HepG2 (cell line): Measurements from ENCODE around the gene DPYD. TPM values are rescaled to one million over a fixed set of nuclear protein-coding genes. Genes with fewer than 3 reads are reported as not detected.

Experiments used
- ATAC-seq: fragments of 200-7000 bp; cut with Tn5 transposase; 3 replicates; pipeline ENCODE4 v1.9.1; 2020; ENCODE audit warnings: mild to moderate bottlenecking, moderate library complexity
- BruUV-seq: library from RNA; stranded (reverse); fragments of 400-500 nt; replicated peaks from 2 replicates; lab custom pipeline; 2021; lab: Mats Ljungman, UMichigan
- CTCF ChIA-PET: fragments of 300-600 bp; formaldehyde crosslinking; extraction: SDS; loops from one replicate; lab custom pipeline; 2021; ENCODE audit warnings: low total read pairs, inconsistent platforms, low intra/inter-chr PET ratio; lab: Yijun Ruan, JAX
- POLR2A ChIA-PET: fragments of 350-600 bp; sonication (Branson Sonifier 250); formaldehyde crosslinking; loops from one replicate; lab custom pipeline; 2020; ENCODE audit warnings: antibody characterized with exemption, inconsistent platforms; lab: Yijun Ruan, JAX
- DNase-seq: peaks from one replicate; pipeline ENCODE4 v3.0.0-alpha.2; 2015; ENCODE audit warnings: low spot score
- FAIRE-seq: peaks from 3 replicates; lab custom pipeline; 2011; peaks lifted over from hg19 to GRCh38; lab: Jason Lieb, UNC
- H2AFZ ChIP-seq: one replicate; pipeline ENCODE4 v1.6.1; 2011; ENCODE audit warnings: low read length, inconsistent platforms
- H3K27ac ChIP-seq: fragments of 300-600 bp; 3 replicates; pipeline ENCODE4 v1.8.0; 2011; ENCODE audit warnings: mixed run types, mild to moderate bottlenecking, mixed read lengths, low read length, inconsistent platforms; ENCODE audit not compliant: insufficient read depth; ENCODE audit errors: extremely low read length
- H3K27me3 ChIP-seq, 2 experiments: fragments of 200-600 bp in 1 of 2; 2 replicates in 1 of 2; 3 replicates in 1 of 2; pipeline versions ENCODE4 v1.6.0 to v1.8.0; 2011; ENCODE audit warnings: low read length in 2 of 2, mild to moderate bottlenecking in 2 of 2, moderate library complexity in 2 of 2, inconsistent platforms in 1 of 2; ENCODE audit not compliant: insufficient read depth in 2 of 2, control insufficient read depth in 1 of 2
- H3K36me3 ChIP-seq, 2 experiments: fragments of 200-600 bp in 1 of 2; replicated peaks in 1 of 2; 2 replicates in 1 of 2; 3 replicates in 1 of 2; pipeline versions ENCODE4 v1.5.1 to v1.8.0; 2011; ENCODE audit warnings: low read length in 2 of 2, inconsistent platforms in 1 of 2; ENCODE audit not compliant: insufficient read depth in 2 of 2, control insufficient read depth in 1 of 2
- H3K4me1 ChIP-seq: 2 replicates; pipeline ENCODE4 v1.5.1; 2012; ENCODE audit warnings: low read length, inconsistent platforms; ENCODE audit not compliant: insufficient read depth
- H3K4me2 ChIP-seq: 2 replicates; pipeline ENCODE4 v1.6.0; 2011; ENCODE audit warnings: low read depth, low read length, inconsistent platforms
- H3K4me3 ChIP-seq, 3 experiments: fragments of 200-600 bp in 1 of 3; sonication (generic), shearing (Covaris generic) in 1 of 3; replicated peaks in 1 of 3; 2 replicates each; pipeline ENCODE4 v1.5.1; 2011 to 2016; ENCODE audit warnings: low read length in 3 of 3, inconsistent platforms in 2 of 3, low read depth in 2 of 3, mild to moderate bottlenecking in 2 of 3, control low read depth in 1 of 3, mixed read lengths in 1 of 3; ENCODE audit not compliant: insufficient read depth in 1 of 3
- H3K79me2 ChIP-seq: one replicate; pipeline ENCODE4 v1.6.1; 2011; ENCODE audit warnings: low read length, inconsistent platforms; ENCODE audit not compliant: insufficient read depth
- H3K9ac ChIP-seq: 2 replicates; pipeline ENCODE4 v1.6.0; 2011; ENCODE audit warnings: mild to moderate bottlenecking, low read depth, low read length, inconsistent platforms; ENCODE audit not compliant: insufficient read depth
- H3K9me3 ChIP-seq: 2 replicates; pipeline ENCODE4 v1.5.1; 2012; ENCODE audit warnings: mild to moderate bottlenecking, low read length
- H4K20me1 ChIP-seq: 2 replicates; pipeline ENCODE4 v1.6.0; 2011; ENCODE audit warnings: inconsistent platforms, mild to moderate bottlenecking, low read length, moderate library complexity; ENCODE audit not compliant: insufficient read depth
- BHLHE40 ChIP-seq: IDR thresholded peaks from 2 replicates; pipeline ENCODE4 v1.6.1; 2011; ENCODE audit warnings: low read length, improper control_type of control experiment
- HDAC6 ChIP-seq: fragments of 200-600 bp; sonication (generic); IDR thresholded peaks from 2 replicates; pipeline ENCODE4 v1.7.0; 2017; ENCODE audit warnings: mild to moderate bottlenecking, antibody characterized with exemption, low read length, low read depth
- LRRFIP1 ChIP-seq: sonication (generic); formaldehyde crosslinking; conservative IDR thresholded peaks from 2 replicates; pipeline ENCODE4 v1.4.0; 2020; ENCODE audit warnings: missing genetic modification reagents
- NR2F1 ChIP-seq, 2 experiments: fragments of 450-650 bp in 1 of 2; formaldehyde crosslinking in 1 of 2; IDR thresholded peaks; 2 replicates each; pipeline versions ENCODE4 v1.5.0 to v1.6.1; 2016 to 2020; ENCODE audit warnings: mild to moderate bottlenecking in 1 of 2, missing compliant biosample characterization in 1 of 2, missing genetic modification reagents in 1 of 2, moderate library complexity in 1 of 2
- PAX8 ChIP-seq: sonication (generic); formaldehyde crosslinking; IDR thresholded peaks from 2 replicates; pipeline ENCODE4 v1.8.0; 2022; ENCODE audit warnings: mild to moderate bottlenecking, missing genetic modification reagents, borderline replicate concordance
- RBAK ChIP-seq: sonication (generic); formaldehyde crosslinking; IDR thresholded peaks from 2 replicates; pipeline ENCODE4 v1.5.1; 2020; ENCODE audit warnings: mild to moderate bottlenecking, missing genetic modification reagents
- SMYD3 ChIP-seq: sonication (generic); formaldehyde crosslinking; IDR thresholded peaks from 2 replicates; pipeline ENCODE4 v1.8.1; 2023; ENCODE audit warnings: mild to moderate bottlenecking, missing genetic modification reagents
- SOX6 ChIP-seq, 2 experiments: fragments of 450-650 bp in 1 of 2; sonication (generic) in 1 of 2; formaldehyde crosslinking in 1 of 2; IDR thresholded peaks; 2 replicates each; pipeline versions ENCODE4 v1.4.0 to v1.6.1; 2017 to 2020; ENCODE audit warnings: antibody characterized with exemption in 1 of 2, mild to moderate bottlenecking in 1 of 2, missing genetic modification reagents in 1 of 2
- ZNF281 ChIP-seq: sonication (generic); formaldehyde crosslinking; IDR thresholded peaks from 2 replicates; pipeline ENCODE4 v1.4.0; 2020; ENCODE audit warnings: missing genetic modification reagents, borderline replicate concordance
- ZNF652 ChIP-seq: IDR thresholded peaks from 2 replicates; pipeline ENCODE4 v1.6.1; 2016; ENCODE audit warnings: low read depth, borderline replicate concordance
- ZSCAN25 ChIP-seq: sonication (generic); formaldehyde crosslinking; IDR thresholded peaks from 2 replicates; pipeline ENCODE4 v1.8.0; 2022; ENCODE audit warnings: mild to moderate bottlenecking, missing genetic modification reagents
- WGBS: methylation state at CpG from one replicate; pipeline ENCODE4 v1.1.6; 2017; ENCODE audit warnings: low lambda C conversion rate; 5-methylcytosine and 5-hydroxymethylcytosine counted together
- in situ Hi-C: cut with HindIII; loops from 2 replicates; pipeline ENCODE4 v1.10.0; 2017; ENCODE audit warnings: low pct_unique_long_range_greater_than_20kb; ENCODE audit not compliant: extremely low pct_ligation_motif_present
- intact Hi-C: fragments of 100-400 bp; cut with micrococcal nuclease; formaldehyde crosslinking; loops from one replicate; pipeline ENCODE4 v1.10.0; 2022; ENCODE audit not compliant: unreplicated experiment
- polyA plus RNA-seq, 8 experiments: library from polyadenylated mRNA; depleted of rRNA in 3 of 8; stranded (reverse) in 7 of 8; unstranded in 1 of 8; fragments of >200 nt; fragmentation: Illumina TruSeq in 4 of 8; extraction: Trizol in 4 of 8; gene quantifications; 2 replicates each; pipeline versions ENCODE4 v1.2.1 to v1.2.3, GENCODE V29; 2011 to 2016; ENCODE audit warnings: low read depth in 4 of 8, missing spikeins in 1 of 8, mixed read lengths in 1 of 8; ENCODE audit not compliant: insufficient read depth in 1 of 8
- total RNA-seq, 5 experiments: library from RNA; depleted of rRNA; stranded (reverse); fragments of >200 nt; fragmentation: Illumina TruSeq; extraction: Trizol; gene quantifications; 2 replicates each; pipeline ENCODE4 v1.2.3, GENCODE V29; 2016; ENCODE audit warnings: low read depth in 1 of 5
- TF ChIP-seq, protein P1 (sequence below): IDR thresholded peaks from 2 replicates; pipeline ENCODE4 v1.6.1; 2016; ENCODE audit warnings: mild to moderate bottlenecking, missing biosample characterization, missing genetic modification reagents
- TF ChIP-seq, protein P2 (sequence below): sonication (generic); formaldehyde crosslinking; IDR thresholded peaks from 2 replicates; pipeline ENCODE4 v1.8.1; 2023; ENCODE audit warnings: mild to moderate bottlenecking, inconsistent platforms, moderate library complexity, missing genetic modification reagents, borderline replicate concordance
- TF ChIP-seq, protein P3 (sequence below): sonication (generic); formaldehyde crosslinking; IDR thresholded peaks from 2 replicates; pipeline ENCODE4 v1.8.1; 2023; ENCODE audit warnings: mild to moderate bottlenecking, missing genetic modification reagents

DPYD gene
- total and polyA plus RNA-seq, 2 of the 13 experiments (the other 11 are each of a cell fraction or from before 2014, with no cell fraction given): 1.3 to 3.4 TPM

DNA sequence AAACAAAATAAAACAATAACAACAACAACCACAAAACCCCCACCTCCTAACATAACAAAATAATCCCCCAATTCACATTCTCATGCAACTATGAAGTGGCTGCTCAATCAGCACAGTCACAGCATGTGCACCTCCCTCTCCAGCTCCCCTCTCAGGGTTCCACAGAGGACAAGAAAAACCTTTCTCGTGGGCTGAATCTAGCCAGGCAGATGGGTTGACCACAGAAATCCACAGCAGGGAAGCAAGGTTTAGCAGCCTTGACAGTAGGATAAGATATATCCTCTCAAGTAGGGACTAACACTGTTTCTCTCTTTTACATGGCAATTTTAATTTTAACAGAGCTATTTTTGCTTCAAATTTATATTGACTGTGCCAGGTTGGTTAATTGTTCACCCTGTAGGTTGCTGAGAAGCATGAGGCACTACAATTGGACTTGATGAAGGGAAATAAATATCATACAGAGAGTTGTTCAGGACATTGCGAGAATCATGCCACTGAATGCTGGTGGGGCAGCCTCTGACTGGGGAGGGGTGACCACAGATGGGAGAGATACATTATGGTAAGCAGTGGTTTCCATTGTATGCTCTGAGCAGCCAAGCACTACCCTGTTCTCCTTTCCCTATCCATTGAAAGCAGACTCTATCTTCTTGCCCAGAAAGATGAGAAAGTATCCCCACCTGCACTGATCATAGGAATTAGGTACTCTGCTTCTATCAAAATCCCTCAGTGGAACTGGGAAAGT is 535.1 kb downstream of the DPYD start:
- no peaks in the 10 kb centered on the region for H3K27me3 ChIP-seq
- no peak overlapping the region for H3K4me2 ChIP-seq
- H3K9ac ChIP-seq: no peak overlapping the region
- H4K20me1 ChIP-seq: no peaks in the 10 kb centered on the region
- H3K4me3 ChIP-seq: no peak overlapping the region
- CTCF ChIA-PET: no interaction called here
- BruUV-seq: no TSS peak
- H2AFZ ChIP-seq: no peak overlapping the region
- intact Hi-C loops: no loop called here
- no peaks in the 10 kb centered on the region for H3K79me2 ChIP-seq
- H3K27ac ChIP-seq: no peak overlapping the region
- in situ Hi-C loops: no loop called here
- H3K9me3 ChIP-seq: peaks cover 33% of the 10 kb centered on the region
- no peaks in the 10 kb centered on the region for H3K4me1 ChIP-seq
- TF ChIP-seq SMYD3 (CRISPR knock-in tag) (no peak), PAX8 (CRISPR knock-in tag) (no peak), SOX6 (IDR thresholded peaks at IDR 0.05) (no peak), SOX6 (CRISPR knock-in tag; IDR thresholded peaks at IDR 0.05) (no peak), ZNF652 (CRISPR knock-in tag) (no peak), LRRFIP1 (CRISPR knock-in tag) (no peak), ZNF281 (CRISPR knock-in tag) (no peak), HDAC6 (no peak), ZSCAN25 (no peak), RBAK (no peak), NR2F1 (CRISPR knock-in tag; IDR thresholded peaks at IDR 0.05) (no peak), BHLHE40 (no peak)
- TF ChIP-seq, protein P1, sequence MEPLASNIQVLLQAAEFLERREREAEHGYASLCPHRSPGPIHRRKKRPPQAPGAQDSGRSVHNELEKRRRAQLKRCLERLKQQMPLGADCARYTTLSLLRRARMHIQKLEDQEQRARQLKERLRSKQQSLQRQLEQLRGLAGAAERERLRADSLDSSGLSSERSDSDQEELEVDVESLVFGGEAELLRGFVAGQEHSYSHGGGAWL (CRISPR knock-in tag): no peak
- TF ChIP-seq, protein P2, sequence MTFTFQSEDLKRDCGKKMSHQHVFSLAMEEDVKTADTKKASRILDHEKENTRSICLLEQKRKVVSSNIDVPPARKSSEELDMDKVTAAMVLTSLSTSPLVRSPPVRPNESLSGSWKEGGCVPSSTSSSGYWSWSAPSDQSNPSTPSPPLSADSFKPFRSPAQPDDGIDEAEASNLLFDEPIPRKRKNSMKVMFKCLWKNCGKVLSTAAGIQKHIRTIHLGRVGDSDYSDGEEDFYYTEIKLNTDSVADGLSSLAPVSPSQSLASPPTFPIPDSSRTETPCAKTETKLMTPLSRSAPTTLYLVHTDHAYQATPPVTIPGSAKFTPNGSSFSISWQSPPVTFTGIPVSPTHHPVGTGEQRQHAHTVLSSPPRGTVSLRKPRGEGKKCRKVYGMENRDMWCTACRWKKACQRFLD (CRISPR knock-in tag): no peak
- TF ChIP-seq, protein P3, sequence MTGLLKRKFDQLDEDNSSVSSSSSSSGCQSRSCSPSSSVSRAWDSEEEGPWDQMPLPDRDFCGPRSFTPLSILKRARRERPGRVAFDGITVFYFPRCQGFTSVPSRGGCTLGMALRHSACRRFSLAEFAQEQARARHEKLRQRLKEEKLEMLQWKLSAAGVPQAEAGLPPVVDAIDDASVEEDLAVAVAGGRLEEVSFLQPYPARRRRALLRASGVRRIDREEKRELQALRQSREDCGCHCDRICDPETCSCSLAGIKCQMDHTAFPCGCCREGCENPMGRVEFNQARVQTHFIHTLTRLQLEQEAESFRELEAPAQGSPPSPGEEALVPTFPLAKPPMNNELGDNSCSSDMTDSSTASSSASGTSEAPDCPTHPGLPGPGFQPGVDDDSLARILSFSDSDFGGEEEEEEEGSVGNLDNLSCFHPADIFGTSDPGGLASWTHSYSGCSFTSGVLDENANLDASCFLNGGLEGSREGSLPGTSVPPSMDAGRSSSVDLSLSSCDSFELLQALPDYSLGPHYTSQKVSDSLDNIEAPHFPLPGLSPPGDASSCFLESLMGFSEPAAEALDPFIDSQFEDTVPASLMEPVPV (CRISPR knock-in tag): no peak
- FAIRE-seq (no peak), DNase-seq (no peak), ATAC-seq (no peak)
- 63% methylated on average over 2 of the region's 2 CpGs for WGBS
- POLR2A ChIA-PET: no interaction called here
- no peaks in the 10 kb centered on the region for H3K36me3 ChIP-seq
